Superior temporal gyrus (tissue), 1 donor: ENCODE data around the gene TOM1L2.

Source experiments
- DNase-seq: peaks from one replicate; pipeline ENCODE4 v3.0.0-alpha.2; 2016; ENCODE audit errors: extremely low spot score

Gene TOM1L2

GRCh38 chr17:17836250-17836817 lies 135.9 kb downstream of the TOM1L2 start:
- DNase-seq, result peak; percentile 99

GRCh38 chr17:17835415-17836249 lies 136.6 kb downstream of the TOM1L2 start:
- no peak for DNase-seq

- DNase-seq, result no peak
These were observed 137.2 kb downstream of the TOM1L2 start for GRCh38 chr17:17834974-17835373.

GRCh38 chr17:17833658-17834357 lies 138.4 kb downstream of the TOM1L2 start:
- DNase-seq, result no peak

- no peak for DNase-seq
These were observed 140.2 kb downstream of the TOM1L2 start for GRCh38 chr17:17832032-17832363.

- DNase-seq, result no peak
These were observed 140.8 kb downstream of the TOM1L2 start for GRCh38 chr17:17831208-17832031.

- DNase-seq, result no peak
These were observed 141.4 kb downstream of the TOM1L2 start for GRCh38 chr17:17830740-17831207.

GRCh38 chr17:17830269-17830567 lies 142.0 kb downstream of the TOM1L2 start:
- DNase-seq, result no peak

- no peak for DNase-seq
These were observed 144.2 kb downstream of the TOM1L2 start for GRCh38 chr17:17827826-17828621.

- DNase-seq, result no peak
These were observed 145.0 kb downstream of the TOM1L2 start for GRCh38 chr17:17826942-17827785.

- DNase-seq, result no peak
These were observed 145.9 kb downstream of the TOM1L2 start for GRCh38 chr17:17826342-17826713.

GRCh38 chr17:17824783-17825614 lies 147.2 kb downstream of the TOM1L2 start:
- no peak for DNase-seq

- peak; percentile 38 for DNase-seq
These were observed 147.9 kb downstream of the TOM1L2 start for GRCh38 chr17:17824119-17824782.

- DNase-seq, result peak; percentile 87
These were observed 148.6 kb downstream of the TOM1L2 start for GRCh38 chr17:17823433-17824118.

- DNase-seq, result no peak
These were observed 149.6 kb downstream of the TOM1L2 start for GRCh38 chr17:17822616-17823015.

- DNase-seq, result peak; percentile 98
These were observed 150.0 kb downstream of the TOM1L2 start for GRCh38 chr17:17822189-17822588.

GRCh38 chr17:17820463-17821158 lies 151.6 kb downstream of the TOM1L2 start:
- peak; percentile 48 for DNase-seq

- DNase-seq, result no peak
These were observed 152.2 kb downstream of the TOM1L2 start for GRCh38 chr17:17820046-17820445.
